A673 (cell line): ENCODE data around the gene CACNA1A. TPM values are rescaled to one million over a fixed set of nuclear protein-coding genes. Genes with fewer than 3 reads are reported as not detected.

Source experiments
- BruUV-seq: library from RNA; stranded (reverse); fragments of 400-500 nt; replicated peaks from 2 replicates; lab custom pipeline; 2021; lab: Mats Ljungman, UMichigan
- CTCF ChIA-PET: fragments of 300-600 bp; sonication (Branson Sonifier 250); formaldehyde crosslinking; loops from one replicate; lab custom pipeline; 2022; ENCODE audit warnings: antibody characterized with exemption; lab: Charles Lee
- POLR2A ChIA-PET: fragments of 300-600 bp; sonication (Branson Sonifier 250); formaldehyde crosslinking; loops from one replicate; lab custom pipeline; 2022; ENCODE audit warnings: antibody characterized with exemption; ENCODE audit not compliant: low non-redundant PET; lab: Charles Lee
- DNase-seq: peaks from one replicate; pipeline ENCODE4 v3.0.0-alpha.2; 2015; ENCODE audit warnings: low spot score
- H3K27ac ChIP-seq: fragments of 200-600 bp; sonication (generic); 2 replicates; pipeline ENCODE4 v1.5.1; 2016; ENCODE audit warnings: mixed run types, low read depth, mild to moderate bottlenecking, mixed read lengths, antibody characterized with exemption, low read length; ENCODE audit not compliant: poor library complexity, severe bottlenecking
- H3K27me3 ChIP-seq: fragments of 200-600 bp; sonication (generic); replicated peaks from 2 replicates; pipeline ENCODE4 v1.6.1; 2017; ENCODE audit warnings: mixed run types, low read depth, mild to moderate bottlenecking, mixed read lengths, antibody characterized with exemption, low read length; ENCODE audit not compliant: insufficient read depth, poor library complexity
- H3K36me3 ChIP-seq: fragments of 200-600 bp; sonication (generic); 2 replicates; pipeline ENCODE4 v1.6.1; 2016; ENCODE audit warnings: mixed run types, mild to moderate bottlenecking, mixed read lengths, antibody characterized with exemption, low read length; ENCODE audit not compliant: insufficient read depth, poor library complexity, severe bottlenecking
- H3K4me1 ChIP-seq: fragments of 200-600 bp; sonication (generic); 2 replicates; pipeline ENCODE4 v1.6.1; 2017; ENCODE audit warnings: mixed run types, mild to moderate bottlenecking, mixed read lengths, antibody characterized with exemption, low read length; ENCODE audit not compliant: insufficient read depth, poor library complexity, severe bottlenecking
- H3K4me3 ChIP-seq: fragments of 200-600 bp; sonication (generic); 2 replicates; pipeline ENCODE4 v1.5.1; 2016; ENCODE audit warnings: low read depth, mixed run types, mild to moderate bottlenecking, mixed read lengths, low read length; ENCODE audit not compliant: poor library complexity, severe bottlenecking
- H3K9me3 ChIP-seq: fragments of 200-600 bp; sonication (generic); 2 replicates; pipeline ENCODE4 v1.6.1; 2016; ENCODE audit warnings: mixed run types, low read depth, mild to moderate bottlenecking, mixed read lengths, antibody characterized with exemption, low read length; ENCODE audit not compliant: poor library complexity, severe bottlenecking
- EZH2 ChIP-seq: fragments of 200-600 bp; sonication (generic); IDR thresholded peaks from 2 replicates; pipeline ENCODE4 v1.6.1; 2017; ENCODE audit warnings: borderline replicate concordance, low read depth, mild to moderate bottlenecking, mixed read lengths, antibody characterized with exemption, low read length; ENCODE audit not compliant: poor library complexity, severe bottlenecking
- intact Hi-C: fragments of 100-400 bp; cut with micrococcal nuclease; formaldehyde crosslinking; loops from one replicate; pipeline ENCODE4 v1.10.0; 2022; ENCODE audit not compliant: unreplicated experiment
- total RNA-seq: library from RNA; stranded (reverse); gene quantifications from 2 replicates; pipeline ENCODE4 v1.2.3, GENCODE V29; 2021
- TF ChIP-seq, protein P1 (sequence below): fragments of 300-800, 200-600 bp; sonication (generic); conservative IDR thresholded peaks from 2 replicates; pipeline ENCODE4 v1.5.1; 2017; ENCODE audit warnings: low read depth, mild to moderate bottlenecking, antibody characterized with exemption, low read length, moderate library complexity, mixed read lengths

CACNA1A gene
- total RNA-seq, 1 experiment from 2014 or later, result 3.2 TPM

DNA sequence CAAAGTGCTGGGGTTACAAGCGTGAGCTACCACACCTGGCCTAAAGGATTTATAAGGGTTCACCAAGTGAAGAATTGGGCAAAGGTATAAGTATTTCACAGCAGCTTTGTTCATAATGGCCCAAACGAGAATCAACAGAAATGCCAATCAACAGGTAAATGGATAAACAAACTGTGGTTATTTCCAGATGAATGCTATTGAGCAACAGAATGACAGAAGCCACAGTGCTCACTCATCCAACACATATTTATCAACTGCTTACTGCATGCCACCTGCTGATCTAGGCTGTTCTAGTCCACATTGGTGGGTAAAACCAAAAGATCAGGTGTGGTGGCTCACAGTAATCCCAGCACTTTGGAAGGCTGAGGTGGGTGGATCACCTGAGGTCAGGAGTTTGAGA lies 27.7 kb downstream of the CACNA1A start:
- H3K4me1 ChIP-seq, result no peaks in the 10 kb centered on the region
- H3K36me3 ChIP-seq, result no peaks in the 10 kb centered on the region
- ChIA-PET CTCF (no interaction called here), POLR2A (no interaction called here)
- DNase-seq, result no peak
- TF ChIP-seq EZH2, result no peak
- TF ChIP-seq, protein P1, sequence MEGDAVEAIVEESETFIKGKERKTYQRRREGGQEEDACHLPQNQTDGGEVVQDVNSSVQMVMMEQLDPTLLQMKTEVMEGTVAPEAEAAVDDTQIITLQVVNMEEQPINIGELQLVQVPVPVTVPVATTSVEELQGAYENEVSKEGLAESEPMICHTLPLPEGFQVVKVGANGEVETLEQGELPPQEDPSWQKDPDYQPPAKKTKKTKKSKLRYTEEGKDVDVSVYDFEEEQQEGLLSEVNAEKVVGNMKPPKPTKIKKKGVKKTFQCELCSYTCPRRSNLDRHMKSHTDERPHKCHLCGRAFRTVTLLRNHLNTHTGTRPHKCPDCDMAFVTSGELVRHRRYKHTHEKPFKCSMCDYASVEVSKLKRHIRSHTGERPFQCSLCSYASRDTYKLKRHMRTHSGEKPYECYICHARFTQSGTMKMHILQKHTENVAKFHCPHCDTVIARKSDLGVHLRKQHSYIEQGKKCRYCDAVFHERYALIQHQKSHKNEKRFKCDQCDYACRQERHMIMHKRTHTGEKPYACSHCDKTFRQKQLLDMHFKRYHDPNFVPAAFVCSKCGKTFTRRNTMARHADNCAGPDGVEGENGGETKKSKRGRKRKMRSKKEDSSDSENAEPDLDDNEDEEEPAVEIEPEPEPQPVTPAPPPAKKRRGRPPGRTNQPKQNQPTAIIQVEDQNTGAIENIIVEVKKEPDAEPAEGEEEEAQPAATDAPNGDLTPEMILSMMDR, result no peak
- intact Hi-C loops, result no loop called here
- H3K4me3 ChIP-seq, result no peak overlapping the region
- no peaks in the 10 kb centered on the region for H3K27me3 ChIP-seq
- no peak overlapping the region for H3K27ac ChIP-seq
- H3K9me3 ChIP-seq, result no peaks in the 10 kb centered on the region
- BruUV-seq, result no TSS peak

DNA sequence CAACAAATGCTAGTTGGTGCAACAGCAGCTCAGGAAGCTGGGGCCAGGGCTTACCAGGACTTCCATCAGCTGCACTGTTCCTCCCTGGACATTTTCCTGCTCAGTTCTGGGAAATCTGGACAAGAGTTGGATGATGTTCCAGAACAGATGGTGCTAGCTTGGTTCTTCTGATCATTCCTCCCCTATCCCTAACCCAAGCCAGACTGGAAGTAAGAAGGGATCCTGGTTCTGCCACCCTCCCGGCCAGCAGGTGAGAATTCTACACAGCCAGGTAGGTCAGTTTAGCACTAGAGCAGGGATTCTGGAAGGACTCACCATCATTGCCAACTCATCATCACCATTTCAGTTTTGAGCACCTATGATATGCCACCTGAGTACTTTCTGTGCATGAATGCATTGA lies 30.2 kb downstream of the CACNA1A start:
- no peak for TF ChIP-seq EZH2
- intact Hi-C loops, result no loop called here

DNA sequence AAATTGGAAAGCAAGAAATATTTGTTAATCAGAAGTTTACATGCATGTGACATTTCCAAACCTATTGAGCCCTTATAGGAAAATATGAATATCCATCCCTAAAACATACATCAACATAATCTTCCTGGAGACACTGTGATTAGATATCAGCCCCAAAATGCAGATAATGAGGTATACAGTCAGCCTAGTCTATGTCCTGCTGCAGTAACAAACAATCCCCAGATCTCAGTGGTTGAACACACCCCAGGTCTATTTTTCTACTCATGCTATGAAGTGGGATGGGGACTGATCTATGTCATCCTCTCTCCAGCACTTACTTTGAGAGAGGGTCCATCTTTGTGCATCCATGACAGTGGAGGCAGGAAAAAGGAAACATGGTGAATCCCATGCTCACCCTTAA lies 31.2 kb downstream of the CACNA1A start:
- ChIA-PET CTCF (no interaction called here), POLR2A (no interaction called here)
- Histone ChIP-seq H3K27me3 (no peaks in the 10 kb centered on the region), H3K4me3 (no peak overlapping the region), H3K27ac (no peak overlapping the region), H3K36me3 (no peaks in the 10 kb centered on the region), H3K9me3 (no peaks in the 10 kb centered on the region), H3K4me1 (no peaks in the 10 kb centered on the region)
- BruUV-seq, result no TSS peak
- intact Hi-C loops, result no loop called here
- no peak for TF ChIP-seq EZH2
- TF ChIP-seq, protein P1, result no peak
- no peak for DNase-seq

More for the DNA sequence above, 30.2 kb downstream of the CACNA1A start:
- Histone ChIP-seq H3K36me3 (no peaks in the 10 kb centered on the region), H3K27me3 (no peaks in the 10 kb centered on the region), H3K4me1 (no peaks in the 10 kb centered on the region), H3K27ac (no peak overlapping the region), H3K9me3 (no peaks in the 10 kb centered on the region), H3K4me3 (no peak overlapping the region)
- ChIA-PET POLR2A (no interaction called here), CTCF (no interaction called here)
- BruUV-seq, result no TSS peak
- DNase-seq, result no peak

DNA sequence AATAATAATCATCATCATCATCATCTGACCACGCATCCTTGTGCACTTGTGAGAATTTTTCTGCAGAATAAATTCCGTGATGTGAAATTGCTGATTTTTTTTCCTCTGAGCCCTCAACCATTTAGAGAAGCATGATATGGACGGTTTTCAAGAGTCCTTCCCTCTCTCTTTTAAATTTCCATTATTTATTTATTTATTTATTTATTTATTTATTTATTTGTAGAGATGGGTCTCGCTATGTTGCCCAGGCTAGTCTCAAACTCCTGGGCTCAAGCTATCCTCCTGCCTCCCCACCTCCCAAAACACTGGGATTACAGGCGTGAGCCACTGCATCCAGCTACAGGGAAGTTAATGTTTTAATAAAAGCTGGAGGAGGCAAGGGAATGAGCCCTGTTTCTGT lies 39.6 kb downstream of the CACNA1A start:
- Histone ChIP-seq H3K4me1 (no peaks in the 10 kb centered on the region), H3K4me3 (no peak overlapping the region), H3K9me3 (no peaks in the 10 kb centered on the region), H3K36me3 (no peaks in the 10 kb centered on the region), H3K27me3 (no peaks in the 10 kb centered on the region), H3K27ac (no peak overlapping the region)
- CTCF ChIA-PET, result no interaction called here
- BruUV-seq, result no TSS peak
- POLR2A ChIA-PET, result no interaction called here
- no peak for DNase-seq
- TF ChIP-seq EZH2, result no peak
- intact Hi-C loops, result no loop called here
